A549 (cell line): ENCODE measurements around the gene MED27.

Source experiments
- CTCF ChIP-seq: fragments of >200 bp; sonication (Bioruptor Twin); formaldehyde crosslinking; IDR thresholded peaks from 3 replicates; pipeline ENCODE4 v1.5.1; 2016
- ZFP36 ChIP-seq: fragments of 450-650 bp; IDR thresholded peaks from 2 replicates; pipeline ENCODE4 v1.6.1; 2014; ENCODE audit warnings: borderline replicate concordance; ENCODE audit not compliant: partially characterized antibody

GRCh38 chr9:132078699-132079356 lies 839 bp downstream of the MED27 start:
- TF ChIP-seq ZFP36 (no peak), CTCF (no peak)
